C4-2B (cell line): ENCODE data around the gene APP.

ENCODE experiments used
- H3K27ac ChIP-seq: fragments of 450-650 bp; 2 replicates; pipeline ENCODE4 v1.5.1; 2017
- ZFX ChIP-seq: fragments of 450-650 bp; IDR thresholded peaks from 2 replicates; pipeline ENCODE4 v1.6.1; 2017
- TF ChIP-seq, protein P1 (sequence below): fragments of 450-650 bp; conservative IDR thresholded peaks from 2 replicates; pipeline ENCODE4 v1.5.1; 2017; ENCODE audit warnings: mild to moderate bottlenecking

The APP gene

DNA sequence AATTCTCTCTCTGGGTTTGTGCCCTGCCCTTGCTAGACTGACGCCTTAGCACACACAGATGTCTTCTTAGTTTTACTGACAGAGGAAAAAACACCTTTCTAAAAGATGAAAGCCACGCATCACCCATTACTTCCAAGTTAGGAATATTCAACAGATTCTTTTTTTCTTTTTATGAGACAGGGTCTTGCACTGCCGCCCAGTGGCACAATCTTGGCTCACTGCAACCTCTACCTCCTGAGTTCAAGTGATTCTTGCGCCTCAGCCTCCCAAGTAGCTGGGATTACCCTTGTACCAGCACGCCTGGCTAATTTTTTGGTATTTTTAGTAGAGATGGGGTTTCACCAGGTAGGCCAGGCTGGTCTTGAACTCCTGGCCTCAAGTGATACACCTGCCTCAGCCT is 169.2 kb downstream of the APP start:
- no peak for TF ChIP-seq ZFX
- TF ChIP-seq, protein P1, sequence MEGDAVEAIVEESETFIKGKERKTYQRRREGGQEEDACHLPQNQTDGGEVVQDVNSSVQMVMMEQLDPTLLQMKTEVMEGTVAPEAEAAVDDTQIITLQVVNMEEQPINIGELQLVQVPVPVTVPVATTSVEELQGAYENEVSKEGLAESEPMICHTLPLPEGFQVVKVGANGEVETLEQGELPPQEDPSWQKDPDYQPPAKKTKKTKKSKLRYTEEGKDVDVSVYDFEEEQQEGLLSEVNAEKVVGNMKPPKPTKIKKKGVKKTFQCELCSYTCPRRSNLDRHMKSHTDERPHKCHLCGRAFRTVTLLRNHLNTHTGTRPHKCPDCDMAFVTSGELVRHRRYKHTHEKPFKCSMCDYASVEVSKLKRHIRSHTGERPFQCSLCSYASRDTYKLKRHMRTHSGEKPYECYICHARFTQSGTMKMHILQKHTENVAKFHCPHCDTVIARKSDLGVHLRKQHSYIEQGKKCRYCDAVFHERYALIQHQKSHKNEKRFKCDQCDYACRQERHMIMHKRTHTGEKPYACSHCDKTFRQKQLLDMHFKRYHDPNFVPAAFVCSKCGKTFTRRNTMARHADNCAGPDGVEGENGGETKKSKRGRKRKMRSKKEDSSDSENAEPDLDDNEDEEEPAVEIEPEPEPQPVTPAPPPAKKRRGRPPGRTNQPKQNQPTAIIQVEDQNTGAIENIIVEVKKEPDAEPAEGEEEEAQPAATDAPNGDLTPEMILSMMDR, result no peak
- no peak overlapping the region for H3K27ac ChIP-seq

DNA sequence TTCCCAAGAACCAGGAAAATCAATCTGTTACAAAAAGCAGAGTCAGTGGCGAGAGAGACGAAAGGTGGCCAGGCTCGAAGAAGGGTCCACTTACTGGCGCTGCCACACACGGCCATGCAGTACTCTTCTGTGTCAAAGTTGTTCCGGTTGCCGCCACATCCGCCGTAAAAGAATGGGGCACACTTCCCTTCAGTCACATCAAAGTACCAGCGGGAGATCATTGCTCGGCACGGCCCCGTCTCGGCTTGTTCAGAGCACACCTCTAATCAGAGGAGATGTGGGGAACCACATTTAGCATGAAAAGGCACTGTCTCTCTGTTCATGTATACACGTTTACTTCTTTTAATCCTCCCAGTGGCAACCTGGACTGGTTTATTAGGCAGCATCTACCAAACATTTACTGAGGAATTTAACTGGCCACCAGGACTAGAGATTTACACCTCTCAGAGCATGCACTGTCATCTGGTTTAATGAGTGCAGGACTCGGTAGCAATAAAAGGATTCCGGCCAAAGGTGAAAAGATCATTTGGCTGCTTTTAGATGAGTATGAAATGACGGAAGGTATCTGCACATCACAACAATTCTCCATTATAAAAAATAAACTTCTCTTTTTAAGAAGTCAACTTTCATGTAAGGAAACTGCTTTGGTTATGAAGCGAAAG is 170.5 kb downstream of the APP start:
- no peak overlapping the region for H3K27ac ChIP-seq
- TF ChIP-seq, protein P1, result no peak
- no peak for TF ChIP-seq ZFX

DNA sequence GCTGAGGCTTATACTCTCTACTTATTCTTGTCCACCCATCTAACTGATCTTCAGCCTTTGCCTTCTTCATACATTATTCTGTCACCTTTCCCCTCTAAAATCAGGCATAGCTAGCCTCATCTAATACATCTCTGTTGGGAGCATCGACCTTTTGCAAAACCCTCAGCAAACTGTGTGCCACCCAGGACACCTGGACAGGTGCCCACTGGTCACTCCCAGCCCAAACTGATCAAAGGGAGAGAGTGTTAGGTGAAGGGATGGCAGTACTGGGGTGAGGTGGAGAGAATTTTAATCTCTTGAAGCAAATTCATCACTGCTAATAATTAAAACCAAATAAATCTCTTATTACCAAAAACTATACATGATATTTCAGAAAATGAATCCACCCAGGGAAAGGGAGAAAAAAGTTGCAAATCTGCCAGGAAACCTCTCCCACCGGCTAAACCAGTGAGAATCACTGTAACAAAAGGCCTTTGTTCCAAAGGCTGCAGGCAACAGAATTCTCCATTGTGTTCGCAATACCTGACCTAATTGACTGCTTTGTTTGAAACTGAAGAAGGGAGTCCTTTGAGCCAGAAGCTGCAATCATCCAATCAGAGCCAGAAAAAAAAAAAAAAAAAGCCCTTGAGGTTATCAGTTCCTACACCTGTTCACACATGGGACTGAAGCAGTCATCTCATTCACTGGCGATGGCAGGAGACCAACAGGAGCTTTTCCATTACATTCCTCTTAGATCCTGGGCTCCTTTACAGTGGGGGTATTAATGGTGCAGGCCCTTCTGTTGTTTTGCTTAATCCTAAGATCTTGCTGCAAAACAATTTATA is 172.6 kb downstream of the APP start:
- no peak overlapping the region for H3K27ac ChIP-seq
- no peak for TF ChIP-seq ZFX
- TF ChIP-seq, protein P1, result no peak

DNA sequence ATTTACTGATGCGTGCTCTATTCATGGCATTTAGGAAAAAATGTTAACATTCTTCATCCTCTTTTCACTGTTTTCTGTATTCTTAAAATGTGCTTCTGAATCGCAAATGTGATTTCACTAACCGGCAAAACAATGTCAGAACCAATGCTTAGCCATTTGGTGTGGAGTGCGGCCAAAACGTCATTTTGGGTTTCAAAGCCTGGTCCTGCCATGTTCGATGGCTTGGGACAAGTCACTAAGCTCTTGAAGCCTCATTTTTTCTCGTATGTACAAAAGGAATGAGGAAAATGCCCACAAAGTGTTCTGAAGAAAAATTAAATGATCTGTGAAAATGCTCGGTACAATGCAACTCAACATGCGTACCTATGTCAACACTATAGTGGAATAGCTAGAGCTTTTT is 175.3 kb downstream of the APP start:
- no peak for TF ChIP-seq ZFX
- TF ChIP-seq, protein P1, result no peak
- no peak overlapping the region for H3K27ac ChIP-seq

DNA sequence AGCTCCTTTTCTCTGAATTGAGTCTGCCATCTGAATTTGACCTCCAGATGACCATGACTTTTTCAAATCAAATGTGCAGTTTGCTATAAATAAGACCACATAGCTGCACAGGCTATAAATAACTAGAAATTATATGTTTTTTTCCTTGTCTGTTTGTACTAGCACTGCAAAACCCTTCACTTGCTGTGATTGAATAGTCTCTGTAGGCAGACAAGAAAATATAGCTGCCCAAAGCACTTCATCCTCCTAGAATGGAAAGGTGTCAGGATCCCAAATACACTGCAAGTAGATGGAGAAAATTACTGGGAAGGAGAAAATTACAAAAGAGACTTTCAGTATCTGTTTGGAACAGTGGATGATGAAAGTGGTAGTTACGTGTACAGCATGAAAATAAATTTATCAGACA is 175.8 kb downstream of the APP start:
- TF ChIP-seq ZFX, result no peak
- TF ChIP-seq, protein P1, result no peak
- no peak overlapping the region for H3K27ac ChIP-seq

DNA sequence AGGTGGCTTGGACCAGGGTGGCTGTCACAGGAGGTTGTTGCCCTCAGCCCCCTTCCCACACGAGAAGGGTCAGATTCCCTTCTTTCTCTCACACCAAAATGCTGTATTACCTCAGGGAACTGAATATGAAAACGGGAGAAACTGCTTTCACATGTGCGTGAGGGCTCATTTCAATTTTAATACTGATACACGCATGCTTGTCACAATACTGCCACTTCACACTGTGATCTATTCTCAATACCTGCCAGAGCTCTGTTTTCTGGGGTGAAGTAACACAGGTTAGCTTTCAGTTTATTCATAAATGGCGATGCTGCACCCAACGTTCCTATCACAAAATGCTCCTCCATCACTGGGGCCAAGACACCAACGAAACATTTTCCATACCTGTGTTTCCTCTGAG is 181.8 kb downstream of the APP start:
- H3K27ac ChIP-seq, result no peak overlapping the region
- TF ChIP-seq, protein P1, result no peak
- TF ChIP-seq ZFX, result no peak

DNA sequence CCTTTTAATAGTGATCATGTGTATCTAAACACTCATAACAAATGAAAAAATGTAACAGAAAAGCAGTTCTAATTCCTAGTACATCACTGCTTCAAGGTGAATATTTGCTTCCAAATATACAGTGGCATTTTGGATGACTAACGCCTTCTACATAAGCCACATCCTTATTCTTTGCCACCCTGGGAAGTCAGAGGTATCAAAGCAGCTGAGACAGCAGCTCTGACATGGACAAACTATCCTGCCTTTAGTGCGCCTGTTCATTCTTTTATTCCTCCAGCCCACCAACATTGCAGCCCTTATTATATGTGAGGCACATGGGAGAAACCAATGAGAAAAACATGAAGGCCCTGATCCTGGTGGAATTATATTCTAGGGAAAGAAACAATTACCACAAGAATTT is 183.0 kb downstream of the APP start:
- H3K27ac ChIP-seq, result no peak overlapping the region
- TF ChIP-seq, protein P1, result no peak
- no peak for TF ChIP-seq ZFX
